ENCODE results near the gene POLR1D. TPM values are rescaled to one million over a fixed set of nuclear protein-coding genes. Genes with fewer than 3 reads are reported as not detected.

POLR1D gene
- total RNA-seq, 1 experiment from 2014 or later, result 198 TPM

GRCh38 chr13:27624071-27624470 lies 2.4 kb downstream of the POLR1D start (continued):
- TF ChIP-seq NFYB (CRISPR knock-in tag; conservative IDR thresholded peaks at IDR 0.05; ENCODE audit: low read depth) (no peak), EMX1 (CRISPR knock-in tag; IDR thresholded peaks at IDR 0.05) (no peak), CREM (CRISPR knock-in tag; IDR thresholded peaks at IDR 0.05) (no peak), IRF2 (CRISPR knock-in tag; IDR thresholded peaks at IDR 0.05; ENCODE audit: borderline replicate concordance, low read depth) (no peak), ZNF281 (CRISPR knock-in tag; IDR thresholded peaks at IDR 0.05) (no peak), ZBTB21 (CRISPR knock-in tag; IDR thresholded peaks at IDR 0.05; ENCODE audit: borderline replicate concordance) (no peak)

GRCh38 chr13:27625839-27626238 lies 4.1 kb downstream of the POLR1D start:
- H3K9me3 Mint-ChIP-seq, result no peaks in the 10 kb centered on the region
- H3K4me1 Mint-ChIP-seq, result peaks cover 36% of the 10 kb centered on the region
- no peaks in the 10 kb centered on the region for H3K27me3 Mint-ChIP-seq (ENCODE audit: low read depth)
- H3K36me3 Mint-ChIP-seq, result peaks cover 28% of the 10 kb centered on the region
- DNase-seq (ENCODE audit: low spot score) (no peak), ATAC-seq (no peak)
- CTCF ChIA-PET, result interaction anchor here (1.0 kb wide), 1 partner anchor 204 kb away, joined by 3 read pairs; no protein-coding TSS in a partner anchor
- no peak overlapping the region for H3K27ac Mint-ChIP-seq
- H3K4me3 Mint-ChIP-seq, result no peak overlapping the region
- POLR2A ChIA-PET, result no interaction called here
- TF ChIP-seq TCF7 (CRISPR knock-in tag; IDR thresholded peaks at IDR 0.05; ENCODE audit: low read depth) (no peak), ZBTB43 (CRISPR knock-in tag; IDR thresholded peaks at IDR 0.05) (no peak), ZNF671 (CRISPR knock-in tag; IDR thresholded peaks at IDR 0.05) (no peak), ZNF532 (CRISPR knock-in tag; IDR thresholded peaks at IDR 0.05; ENCODE audit: borderline replicate concordance) (no peak), IRF1 (CRISPR knock-in tag; IDR thresholded peaks at IDR 0.05) (no peak), TP53 (CRISPR knock-in tag; IDR thresholded peaks at IDR 0.05) (no peak), ZNF281 (CRISPR knock-in tag; IDR thresholded peaks at IDR 0.05) (no peak), ZNF138 (CRISPR knock-in tag; conservative IDR thresholded peaks at IDR 0.05) (no peak), FOXP4 (CRISPR knock-in tag; IDR thresholded peaks at IDR 0.05) (no peak), ATF6 (CRISPR knock-in tag; IDR thresholded peaks at IDR 0.05) (no peak), NR2C2 (CRISPR knock-in tag; IDR thresholded peaks at IDR 0.05) (no peak), MLX (CRISPR knock-in tag; IDR thresholded peaks at IDR 0.05) (no peak), PREB (CRISPR knock-in tag; IDR thresholded peaks at IDR 0.05; ENCODE audit: borderline replicate concordance) (no peak)
